ENCODE data around the gene ERVFRD-1.

DNA sequence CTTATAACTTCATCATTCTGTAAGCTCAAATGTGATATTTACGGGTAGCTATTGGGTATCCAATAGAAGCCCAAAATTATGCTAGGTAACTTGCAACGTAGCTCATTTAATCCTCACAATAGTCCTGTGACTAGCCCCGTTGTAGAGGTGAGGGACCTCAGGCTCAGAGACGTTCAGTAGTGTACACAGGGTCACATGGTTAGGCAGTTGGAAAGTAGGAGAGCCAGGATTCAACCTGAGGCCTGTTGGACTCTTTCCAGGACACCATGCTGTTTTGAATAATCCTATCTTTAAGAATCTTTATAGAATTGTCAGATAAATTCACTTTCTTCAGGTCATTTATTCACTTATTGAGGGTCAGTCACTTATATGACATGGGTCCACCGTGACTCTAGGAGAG, 58.2 kb downstream of the ERVFRD-1 start:
- TF ChIP-seq POLR2A (IDR thresholded peaks at IDR 0.05): no peak
- TF ChIP-seq, protein P1, sequence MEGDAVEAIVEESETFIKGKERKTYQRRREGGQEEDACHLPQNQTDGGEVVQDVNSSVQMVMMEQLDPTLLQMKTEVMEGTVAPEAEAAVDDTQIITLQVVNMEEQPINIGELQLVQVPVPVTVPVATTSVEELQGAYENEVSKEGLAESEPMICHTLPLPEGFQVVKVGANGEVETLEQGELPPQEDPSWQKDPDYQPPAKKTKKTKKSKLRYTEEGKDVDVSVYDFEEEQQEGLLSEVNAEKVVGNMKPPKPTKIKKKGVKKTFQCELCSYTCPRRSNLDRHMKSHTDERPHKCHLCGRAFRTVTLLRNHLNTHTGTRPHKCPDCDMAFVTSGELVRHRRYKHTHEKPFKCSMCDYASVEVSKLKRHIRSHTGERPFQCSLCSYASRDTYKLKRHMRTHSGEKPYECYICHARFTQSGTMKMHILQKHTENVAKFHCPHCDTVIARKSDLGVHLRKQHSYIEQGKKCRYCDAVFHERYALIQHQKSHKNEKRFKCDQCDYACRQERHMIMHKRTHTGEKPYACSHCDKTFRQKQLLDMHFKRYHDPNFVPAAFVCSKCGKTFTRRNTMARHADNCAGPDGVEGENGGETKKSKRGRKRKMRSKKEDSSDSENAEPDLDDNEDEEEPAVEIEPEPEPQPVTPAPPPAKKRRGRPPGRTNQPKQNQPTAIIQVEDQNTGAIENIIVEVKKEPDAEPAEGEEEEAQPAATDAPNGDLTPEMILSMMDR (IDR thresholded peaks at IDR 0.05): no peak

Measured in upper lobe of left lung (tissue), 4 donors.